HepG2 (cell line): Measurements from ENCODE around the gene SMIM1. TPM values are rescaled to one million over a fixed set of nuclear protein-coding genes. Genes with fewer than 3 reads are reported as not detected.

ENCODE experiments used
- BRCA1 ChIP-seq: sonication (generic); formaldehyde crosslinking; IDR thresholded peaks from 2 replicates; pipeline ENCODE4 v1.4.0; 2020; ENCODE audit warnings: missing genetic modification reagents
- ETV6 ChIP-seq: sonication (generic); formaldehyde crosslinking; conservative IDR thresholded peaks from 2 replicates; pipeline ENCODE4 v1.4.0; 2020; ENCODE audit warnings: missing genetic modification reagents
- FOSL2 ChIP-seq: sonication (generic); formaldehyde crosslinking; IDR thresholded peaks from 2 replicates; pipeline ENCODE4 v1.4.0; 2020; ENCODE audit warnings: missing genetic modification reagents
- FOXA3 ChIP-seq: IDR thresholded peaks from 2 replicates; pipeline ENCODE4 v1.6.1; 2016; ENCODE audit warnings: missing genetic modification reagents, missing compliant biosample characterization
- FOXK2 ChIP-seq: fragments of 450-650 bp; IDR thresholded peaks from 2 replicates; pipeline ENCODE4 v1.6.1; 2016
- GMEB2 ChIP-seq: IDR thresholded peaks from 2 replicates; pipeline ENCODE4 v1.6.1; 2016; ENCODE audit warnings: missing biosample characterization, missing genetic modification reagents, low read depth
- NAIF1 ChIP-seq: sonication (generic); formaldehyde crosslinking; IDR thresholded peaks from 2 replicates; pipeline ENCODE4 v1.5.0; 2020; ENCODE audit warnings: mild to moderate bottlenecking, missing genetic modification reagents, borderline replicate concordance
- ZBED4 ChIP-seq: sonication (generic); formaldehyde crosslinking; IDR thresholded peaks from 2 replicates; pipeline ENCODE4 v1.4.0; 2020; ENCODE audit warnings: missing genetic modification reagents, borderline replicate concordance
- ZBTB40 ChIP-seq, 2 experiments: fragments of 450-650 bp in 1 of 2; sonication (generic) in 1 of 2; formaldehyde crosslinking in 1 of 2; IDR thresholded peaks; 2 replicates each; pipeline versions ENCODE4 v1.6.1 to v1.8.0; 2016 to 2022; ENCODE audit warnings: antibody characterized with exemption in 1 of 2, mild to moderate bottlenecking in 1 of 2, missing genetic modification reagents in 1 of 2
- ZNF382 ChIP-seq: sonication (generic); formaldehyde crosslinking; IDR thresholded peaks from 2 replicates; pipeline ENCODE4 v1.5.0; 2020; ENCODE audit warnings: missing genetic modification reagents, mild to moderate bottlenecking, borderline replicate concordance
- polyA plus RNA-seq, 8 experiments: library from polyadenylated mRNA; depleted of rRNA in 3 of 8; stranded (reverse) in 7 of 8; unstranded in 1 of 8; fragments of >200 nt; fragmentation: Illumina TruSeq in 4 of 8; extraction: Trizol in 4 of 8; gene quantifications; 2 replicates each; pipeline versions ENCODE4 v1.2.1 to v1.2.3, GENCODE V29; 2011 to 2016; ENCODE audit warnings: low read depth in 4 of 8, missing spikeins in 1 of 8, mixed read lengths in 1 of 8; ENCODE audit not compliant: insufficient read depth in 1 of 8
- total RNA-seq, 5 experiments: library from RNA; depleted of rRNA; stranded (reverse); fragments of >200 nt; fragmentation: Illumina TruSeq; extraction: Trizol; gene quantifications; 2 replicates each; pipeline ENCODE4 v1.2.3, GENCODE V29; 2016; ENCODE audit warnings: low read depth in 1 of 5

Gene SMIM1
- total and polyA plus RNA-seq, 2 of the 13 experiments (the other 11 are each of a cell fraction or from before 2014, with no cell fraction given) = 12.4 to 56.3 TPM

- TF ChIP-seq ZBED4 (CRISPR knock-in tag) (no peak), GMEB2 (peak; percentile 52; the same call in 1 of the 2 replicates), ZNF382 (CRISPR knock-in tag) (no peak), FOXK2 (no peak), BRCA1 (CRISPR knock-in tag) (no peak; the same call in 1 of the 2 replicates), NAIF1 (0 out of 2 replicates have a peak, but pooled peaks have one; percentile 35), ETV6 (CRISPR knock-in tag) (peak; percentile 33; the same call in 1 of the 2 replicates), FOSL2 (CRISPR knock-in tag) (peak; percentile 61), FOXA3 (CRISPR knock-in tag) (peak; percentile 48; the same call in 1 of the 2 replicates), ZBTB40 (IDR thresholded peaks at IDR 0.05) (peak; percentile 62), ZBTB40 (CRISPR knock-in tag; IDR thresholded peaks at IDR 0.05) (no peak; the same call in 1 of the 2 replicates)
These were observed 23.9 kb downstream of the SMIM1 start, which contains the start of gene LRRC47 (continued) for GRCh38 chr1:3796215-3797061.
